GM18511 (cell line): ENCODE data around the gene HOXC9.
"Not testable (repeated sequence)": the region's sequence is repeated elsewhere in the genome, so short reads cannot be mapped to it uniquely, and the experiment has no call there.

Source experiments
- ATAC-seq: cut with Tn5 transposase; IDR thresholded peaks from one replicate; pipeline ENCODE4 v1.9.1; 2021; ENCODE audit warnings: mild to moderate bottlenecking, moderate library complexity; ENCODE audit not compliant: unreplicated experiment

HOXC9 gene

GRCh38 chr12:54036620-54037359, 36.8 kb downstream of the HOXC9 start:
- ATAC-seq: peak; percentile 47

GRCh38 chr12:54037360-54038283, 37.7 kb downstream of the HOXC9 start:
- ATAC-seq: no peak

GRCh38 chr12:54038284-54038870, 38.4 kb downstream of the HOXC9 start:
- ATAC-seq: no peak

GRCh38 chr12:54038871-54039414, 39.0 kb downstream of the HOXC9 start:
- ATAC-seq: no peak

- ATAC-seq: no peak
Observed at GRCh38 chr12:54039417-54040147, 39.6 kb downstream of the HOXC9 start.

GRCh38 chr12:54040148-54040494, 40.2 kb downstream of the HOXC9 start:
- no peak for ATAC-seq

GRCh38 chr12:54040648-54041047, 40.7 kb downstream of the HOXC9 start:
- ATAC-seq: no peak

- no peak for ATAC-seq
Observed at GRCh38 chr12:54041097-54041690, 41.2 kb downstream of the HOXC9 start.

GRCh38 chr12:54042033-54042432, 42.1 kb downstream of the HOXC9 start:
- not testable (repeated sequence) for ATAC-seq

- ATAC-seq: no peak
Observed at GRCh38 chr12:54042970-54043853, 43.3 kb downstream of the HOXC9 start.

GRCh38 chr12:54044425-54045103, 44.6 kb downstream of the HOXC9 start:
- no peak for ATAC-seq

GRCh38 chr12:54045401-54045800, 45.4 kb downstream of the HOXC9 start:
- no peak for ATAC-seq

- no peak for ATAC-seq
Observed at GRCh38 chr12:54045868-54046521, 46.0 kb downstream of the HOXC9 start.

- no peak for ATAC-seq
Observed at GRCh38 chr12:54046809-54047159, 46.8 kb downstream of the HOXC9 start.

GRCh38 chr12:54047160-54047963, 47.4 kb downstream of the HOXC9 start:
- ATAC-seq: no peak

- no peak for ATAC-seq
Observed at GRCh38 chr12:54047964-54048303, 48.0 kb downstream of the HOXC9 start.

GRCh38 chr12:54048406-54049093, 48.6 kb downstream of the HOXC9 start:
- no peak for ATAC-seq
